NCI-H748 (cell line): ENCODE measurements around the gene SH3BP5.
A peak's percentile ranks its signal among the peaks of the same experiment; 100 is the strongest.

Experiments
- DNase-seq: peaks from one replicate; lab custom pipeline; 2025; ENCODE audit not compliant: unreplicated experiment; lab: John Stamatoyannopoulos, UW

Gene SH3BP5

DNA sequence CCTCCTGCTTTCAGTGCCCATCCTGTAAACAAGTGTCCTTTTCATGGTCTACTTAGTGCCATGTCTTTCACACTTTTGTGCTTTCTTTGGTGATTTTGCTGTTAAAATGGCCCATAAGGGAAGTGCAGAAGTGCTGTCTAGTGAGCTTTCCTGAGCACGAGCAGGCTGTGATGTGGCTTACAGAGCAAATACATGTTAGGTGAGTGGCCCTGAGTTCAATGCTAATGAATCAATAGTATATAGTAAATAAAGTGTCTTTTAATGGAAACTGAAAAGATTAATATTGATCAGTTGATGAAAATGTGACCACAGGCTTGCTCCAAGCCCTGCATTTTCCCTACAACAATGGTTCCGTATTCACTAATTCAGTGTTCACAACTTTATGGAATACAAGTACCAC lies 5.7 kb downstream of the SH3BP5 start:
- DNase-seq, result no peak

DNA sequence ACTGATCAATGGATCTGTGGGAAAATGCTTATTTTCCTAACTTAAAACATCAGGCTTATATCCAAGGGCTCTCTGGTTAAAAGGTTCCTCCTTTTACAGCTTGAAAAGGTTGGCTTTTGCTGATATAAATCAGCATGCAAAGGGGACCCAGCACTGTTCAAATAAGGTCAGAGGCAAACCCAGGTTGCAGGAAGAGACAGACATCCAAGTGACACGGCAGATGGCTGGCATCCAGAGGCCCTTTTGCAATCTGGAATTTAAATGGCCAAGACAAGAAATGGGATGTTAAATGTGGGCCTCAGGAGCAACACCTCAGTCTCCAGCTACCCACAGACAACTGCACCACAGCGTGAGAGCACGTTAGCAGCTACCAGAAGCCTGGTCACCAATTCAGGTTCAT lies 6.3 kb downstream of the SH3BP5 start:
- DNase-seq, result no peak

DNA sequence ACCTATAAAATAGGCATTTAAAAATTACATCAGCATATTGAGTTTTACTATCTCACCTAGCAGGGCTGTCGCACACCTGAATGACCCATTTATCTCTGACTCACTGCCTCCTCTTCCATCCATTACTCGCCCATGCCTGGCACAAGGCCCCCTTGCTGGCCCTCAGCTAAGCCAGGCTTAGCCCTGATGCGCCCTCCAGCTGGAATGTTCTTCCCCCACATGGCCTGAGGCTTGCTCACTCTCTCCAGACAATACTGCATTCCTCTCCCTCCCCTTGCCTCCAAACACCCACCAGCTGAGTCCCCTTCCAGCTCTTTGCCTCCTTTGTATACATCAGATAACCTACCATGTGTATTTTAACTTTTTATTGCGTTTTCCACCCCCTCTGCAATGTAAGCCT lies 7.2 kb downstream of the SH3BP5 start:
- no peak for DNase-seq

DNA sequence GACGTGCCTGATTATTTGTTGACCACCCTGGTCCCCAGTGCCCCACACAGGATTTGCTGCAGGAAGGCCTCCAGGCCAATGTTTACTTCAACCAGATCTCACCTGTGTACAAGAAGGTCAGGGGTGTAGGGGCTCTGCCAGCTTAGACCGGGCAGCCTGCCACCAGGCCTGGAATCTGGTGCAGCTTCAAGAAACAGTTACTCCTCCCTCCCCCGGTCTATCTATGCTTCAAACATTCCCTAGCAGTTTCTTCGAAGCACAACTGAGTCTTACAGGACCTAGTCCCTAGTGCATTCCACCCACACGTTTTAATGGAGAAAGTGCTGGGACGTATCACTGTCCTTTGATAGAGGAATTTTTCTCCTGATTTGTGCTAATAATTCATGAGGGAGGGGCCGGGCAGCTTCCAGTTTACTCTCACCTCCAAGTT lies 8.0 kb downstream of the SH3BP5 start:
- no peak for DNase-seq

DNA sequence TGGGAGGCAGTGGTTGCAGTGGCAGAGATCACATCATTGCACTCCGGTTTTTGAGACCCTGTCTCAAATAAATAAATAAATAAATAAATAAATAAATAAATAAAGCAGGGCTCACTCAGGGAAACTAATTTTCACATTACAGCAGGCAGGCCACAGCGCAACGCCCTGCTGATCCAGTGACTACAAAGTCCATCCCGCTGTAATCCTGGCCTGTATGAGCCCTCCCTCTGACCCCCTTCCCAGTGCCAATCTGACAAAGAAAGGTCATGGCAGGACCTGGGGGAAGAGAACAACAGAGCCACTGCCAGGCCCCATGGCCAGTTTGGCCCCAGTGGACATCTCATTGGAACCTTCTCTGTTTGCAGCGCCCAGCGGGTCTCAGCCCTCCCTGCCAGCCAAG lies 9.3 kb downstream of the SH3BP5 start:
- no peak for DNase-seq

DNA sequence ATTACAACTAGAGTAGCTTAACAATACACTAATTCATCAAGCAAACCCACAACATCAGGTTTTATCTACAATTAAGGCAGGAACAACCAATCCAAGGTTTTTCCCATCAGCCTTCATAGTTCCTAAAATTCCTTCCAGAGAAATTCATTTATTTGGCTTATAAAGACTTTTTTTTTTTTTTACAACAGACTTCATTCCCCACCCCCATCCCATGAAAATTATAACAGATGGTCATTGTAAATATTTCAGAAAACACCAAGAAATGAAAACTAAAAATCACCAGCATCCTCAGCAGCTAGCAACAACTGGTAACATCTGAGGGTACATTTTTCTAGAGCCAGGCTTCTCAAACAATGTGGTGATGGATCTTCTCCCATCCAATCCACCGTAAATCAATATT lies 11.0 kb downstream of the SH3BP5 start:
- DNase-seq, result no peak

DNA sequence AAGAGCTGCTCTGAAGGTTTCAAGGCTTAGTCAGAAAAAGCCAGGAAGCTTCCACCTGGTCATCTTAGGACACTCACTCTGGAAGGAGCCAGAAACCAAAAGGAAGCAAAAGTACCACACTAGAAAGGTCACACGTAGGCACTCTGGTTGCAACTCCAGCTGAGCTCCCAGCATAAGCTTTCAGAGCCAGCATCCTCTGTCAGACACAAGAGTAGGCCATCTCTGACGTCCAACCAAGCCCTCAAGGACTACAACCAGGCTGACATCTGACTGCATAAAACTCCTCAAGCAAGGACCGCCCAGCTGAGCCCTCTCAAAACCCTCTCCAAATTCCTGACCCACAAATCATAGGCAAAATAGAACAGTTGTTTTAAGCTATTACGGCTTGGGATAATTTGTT lies 12.8 kb downstream of the SH3BP5 start:
- peak; percentile 40 for DNase-seq

DNA sequence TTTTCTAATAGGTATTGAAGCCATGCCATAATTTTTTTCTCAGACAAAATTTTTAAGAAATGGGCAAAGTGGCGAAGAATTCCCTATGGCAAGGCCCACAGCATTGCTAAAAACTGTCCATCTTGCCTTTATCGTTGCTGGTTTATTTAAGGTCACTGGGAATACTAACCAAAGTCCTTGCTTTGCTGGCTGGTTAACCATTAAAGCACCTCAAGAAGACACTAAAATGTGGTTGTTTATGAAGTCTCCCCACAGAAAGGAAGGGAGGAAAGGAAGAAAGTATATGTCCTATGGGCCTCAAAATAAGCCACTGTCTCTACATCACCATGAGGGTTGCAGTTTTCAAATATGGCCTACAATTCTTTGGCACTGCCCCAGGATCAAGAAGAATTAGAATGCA lies 13.2 kb downstream of the SH3BP5 start:
- DNase-seq, result no peak

DNA sequence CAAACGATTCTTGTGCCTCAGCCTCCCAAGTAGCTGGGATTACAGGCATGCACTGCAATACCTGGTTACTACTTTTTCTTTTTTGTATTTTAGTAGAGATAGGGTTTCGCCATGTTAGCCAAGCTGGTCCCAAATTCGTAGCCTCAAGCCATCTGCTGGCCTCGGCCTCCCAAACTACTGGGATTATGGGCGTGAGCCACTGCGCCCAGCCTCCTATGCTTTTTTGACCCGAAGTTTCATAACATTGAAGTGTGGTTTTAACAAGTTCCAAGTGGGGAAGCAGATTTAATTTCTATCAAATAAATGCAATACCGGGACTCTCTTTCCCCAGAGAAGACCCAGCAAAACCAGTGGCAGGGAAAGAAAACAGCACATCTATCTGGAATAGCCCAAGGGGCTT lies 13.7 kb downstream of the SH3BP5 start:
- DNase-seq, result no peak

DNA sequence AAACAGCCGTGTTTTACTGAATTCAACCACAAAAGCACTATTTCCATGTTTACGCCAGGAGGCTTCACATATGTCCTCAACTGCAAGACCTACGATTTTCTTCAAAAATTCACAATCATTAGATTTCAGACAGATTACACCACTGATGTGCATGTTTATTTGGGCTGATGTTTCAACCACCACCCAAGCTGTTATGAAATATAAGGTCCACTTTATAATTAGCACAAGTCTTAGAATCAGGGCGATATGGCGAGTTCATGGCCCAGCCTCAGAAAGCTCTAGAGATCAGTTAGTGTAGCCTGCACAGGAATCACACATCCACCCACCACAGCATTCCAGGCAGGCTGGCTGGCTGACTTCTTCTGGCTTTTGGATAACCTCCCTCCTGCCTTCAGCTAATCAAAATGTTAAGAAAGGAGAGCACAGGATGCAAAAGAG lies 15.4 kb downstream of the SH3BP5 start:
- DNase-seq, result no peak

DNA sequence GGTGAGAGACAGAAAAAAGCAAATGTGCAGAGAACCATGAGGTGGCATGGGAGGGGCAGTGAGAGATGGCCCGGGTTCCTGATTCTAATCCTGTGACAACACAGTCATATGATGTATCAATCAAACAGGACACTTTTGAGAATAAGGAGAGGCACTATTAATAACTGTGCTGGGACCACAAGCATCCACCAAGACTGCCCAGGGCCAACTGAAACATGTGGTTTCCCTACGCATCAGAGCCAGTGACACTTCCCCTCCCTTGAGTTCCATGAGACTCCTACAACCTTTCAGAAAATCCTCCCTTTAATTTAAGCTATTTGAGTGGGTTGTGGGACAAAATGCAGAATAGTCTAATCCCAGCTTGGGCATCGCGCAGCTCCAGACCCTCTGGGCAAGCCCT lies 17.4 kb downstream of the SH3BP5 start:
- DNase-seq, result no peak

DNA sequence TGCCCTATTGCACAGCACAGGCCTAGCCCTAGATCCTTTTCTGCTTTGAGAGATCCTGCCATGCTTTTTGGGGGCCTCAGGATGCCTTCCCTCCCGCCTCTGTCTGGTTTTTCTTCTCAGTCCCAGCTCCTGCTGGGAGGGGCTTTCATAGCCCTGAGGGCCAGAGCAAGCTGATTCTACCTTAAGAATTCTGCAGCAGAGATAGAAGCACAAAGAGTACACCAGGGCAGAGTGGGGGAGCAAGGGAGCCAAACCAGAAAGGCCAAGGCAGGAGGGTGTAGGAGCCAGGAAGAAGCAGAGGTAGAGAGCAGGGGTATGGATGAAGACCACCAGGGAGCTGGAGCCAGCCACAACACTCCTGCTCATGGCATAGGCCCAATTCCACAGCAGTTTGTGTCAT lies 18.1 kb downstream of the SH3BP5 start:
- no peak for DNase-seq

DNA sequence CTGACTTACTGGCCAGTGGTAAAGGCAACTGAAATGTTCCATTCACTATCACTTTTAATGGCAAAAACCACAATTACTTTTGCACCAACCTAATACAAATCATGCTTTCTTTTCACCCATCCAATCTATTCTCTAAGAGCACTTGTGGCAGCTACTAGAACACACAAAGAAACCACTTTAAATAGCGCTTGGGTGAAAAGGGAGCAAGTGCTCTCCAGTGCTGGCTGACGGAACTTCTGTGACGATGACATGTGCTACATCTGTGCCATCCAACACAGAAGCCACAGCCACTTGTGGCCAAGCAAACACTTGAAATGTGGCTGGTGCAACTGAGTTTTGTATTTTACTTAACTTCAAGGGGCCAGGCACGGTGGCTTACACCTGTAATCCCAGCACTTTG lies 18.9 kb downstream of the SH3BP5 start:
- DNase-seq, result peak; percentile 4

DNA sequence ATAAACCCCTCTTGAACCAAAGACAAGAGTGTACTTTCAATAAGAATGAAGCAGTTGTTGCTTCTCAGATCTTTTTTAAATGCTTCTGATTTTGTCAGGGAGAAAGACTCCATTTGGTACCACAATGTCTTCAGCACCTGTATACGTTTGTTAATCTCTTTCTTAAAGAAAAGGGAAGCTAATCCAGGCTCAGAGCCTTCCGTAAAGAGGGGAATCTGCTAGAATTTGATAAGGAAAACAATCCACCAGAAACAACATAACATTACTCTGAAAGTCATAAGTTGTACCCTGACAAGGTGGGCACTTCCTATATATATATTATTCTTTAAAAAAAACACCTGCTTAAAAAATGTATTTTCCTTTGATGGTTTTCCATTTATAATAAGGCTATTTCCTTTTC lies 19.8 kb downstream of the SH3BP5 start:
- no peak for DNase-seq

DNA sequence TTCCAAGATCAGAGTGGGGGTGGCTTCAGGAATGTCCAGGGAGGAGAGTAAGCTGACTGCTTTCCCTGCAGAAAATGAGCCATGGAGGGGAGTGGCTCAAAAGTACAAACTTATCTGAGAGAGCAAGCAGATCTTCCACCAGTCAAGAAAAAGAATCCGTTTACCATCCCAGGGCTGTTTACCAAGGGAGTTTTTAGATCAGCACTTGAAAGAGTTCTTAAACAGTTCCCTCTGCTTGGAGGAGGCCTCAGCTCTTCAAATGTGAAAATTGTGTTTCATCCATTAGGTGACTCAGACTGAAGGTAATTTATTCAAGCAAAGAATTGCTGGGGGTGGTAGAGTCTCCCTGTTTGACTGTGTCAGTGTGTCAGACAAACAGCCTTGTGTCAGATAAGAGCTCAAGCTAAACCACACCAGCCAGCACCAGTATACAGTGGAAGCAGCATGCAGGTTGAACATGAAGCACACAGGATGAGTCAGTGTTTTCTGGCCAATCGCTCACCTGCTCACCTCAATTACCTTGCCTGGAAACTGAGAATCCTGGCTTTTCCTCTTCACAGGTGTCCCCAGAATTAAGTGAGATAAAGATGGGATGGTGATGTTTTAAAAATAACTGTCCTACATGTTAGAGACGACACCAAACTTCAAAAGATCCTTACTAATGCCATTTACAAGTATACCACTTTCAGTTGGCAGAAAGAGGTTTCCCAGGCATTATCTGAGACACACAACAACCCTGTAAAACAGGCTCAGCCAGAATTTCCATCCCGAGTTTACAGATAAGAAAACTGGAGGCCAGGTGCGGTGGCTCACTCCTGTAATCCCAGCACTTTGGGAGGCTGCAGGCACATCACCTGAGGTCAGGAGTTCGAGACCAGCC lies 21.7 kb downstream of the SH3BP5 start:
- no peak for DNase-seq

DNA sequence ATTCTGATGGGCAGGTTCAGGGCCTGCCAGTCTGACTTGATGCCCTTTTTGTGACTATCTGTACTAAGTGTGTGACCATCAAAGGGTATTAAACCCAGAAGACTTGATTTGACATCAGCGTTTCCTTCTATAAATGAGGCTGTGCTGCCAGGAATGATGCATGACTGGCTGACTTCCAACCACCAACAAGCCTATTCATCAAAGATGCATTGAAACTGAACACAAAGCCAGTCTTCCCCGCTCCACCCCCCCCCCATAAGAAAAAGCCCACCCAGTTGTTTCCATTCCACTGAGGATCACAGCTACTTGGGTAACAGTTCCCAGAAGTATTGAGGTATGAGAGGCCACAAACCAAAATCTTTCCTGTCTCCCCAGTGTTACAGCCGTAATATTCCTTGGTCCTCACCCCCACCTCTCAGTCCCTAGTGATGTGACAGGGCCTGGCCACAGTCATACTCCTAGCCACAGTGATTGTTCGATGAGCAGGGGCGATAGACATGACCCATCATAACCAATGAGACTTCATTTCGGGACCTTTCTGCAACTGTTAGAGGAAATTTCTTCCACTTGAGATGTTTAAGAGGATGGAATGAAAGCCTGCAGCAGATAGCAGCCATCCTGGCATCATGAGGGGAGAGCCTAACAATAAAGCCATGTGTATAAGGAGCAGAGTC lies 22.6 kb downstream of the SH3BP5 start:
- DNase-seq, result no peak

DNA sequence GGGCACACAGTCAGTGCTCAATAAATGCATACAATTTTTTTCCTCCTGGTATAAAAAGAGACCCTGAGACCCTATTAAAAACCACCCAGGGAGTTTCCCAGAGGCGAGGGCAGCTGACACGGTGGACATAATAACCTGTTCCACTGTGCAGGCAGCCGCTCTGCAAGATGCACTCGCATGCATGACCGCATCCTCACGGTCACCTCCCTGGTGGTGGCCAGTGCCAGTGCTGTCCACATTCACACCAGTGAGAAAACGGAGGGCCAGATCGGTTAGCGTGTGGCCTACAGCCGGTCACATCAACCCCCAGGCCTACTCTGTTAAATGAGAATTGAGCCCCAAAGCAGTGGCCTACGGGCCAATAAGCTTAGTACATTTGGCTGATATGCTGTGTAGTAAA lies 24.8 kb downstream of the SH3BP5 start:
- DNase-seq, result no peak

DNA sequence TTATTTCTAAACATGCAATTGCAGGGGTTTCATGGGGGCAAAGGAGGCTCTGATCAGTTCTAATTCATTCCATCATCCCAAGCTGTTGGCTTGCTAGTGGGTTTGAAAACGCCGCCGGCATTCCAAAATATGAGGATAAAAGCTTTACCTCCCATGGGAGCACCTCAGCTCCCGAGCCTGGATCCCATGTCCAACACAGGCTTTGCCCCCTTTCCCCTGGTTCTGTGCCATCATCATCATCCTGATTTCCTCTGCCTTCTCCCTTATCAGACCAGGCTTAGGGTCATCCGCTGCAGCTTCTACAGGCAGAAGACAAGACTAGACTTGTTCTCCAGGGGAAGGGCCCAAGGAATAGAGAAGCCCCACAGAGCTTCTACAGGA lies 25.4 kb downstream of the SH3BP5 start:
- DNase-seq, result no peak

DNA sequence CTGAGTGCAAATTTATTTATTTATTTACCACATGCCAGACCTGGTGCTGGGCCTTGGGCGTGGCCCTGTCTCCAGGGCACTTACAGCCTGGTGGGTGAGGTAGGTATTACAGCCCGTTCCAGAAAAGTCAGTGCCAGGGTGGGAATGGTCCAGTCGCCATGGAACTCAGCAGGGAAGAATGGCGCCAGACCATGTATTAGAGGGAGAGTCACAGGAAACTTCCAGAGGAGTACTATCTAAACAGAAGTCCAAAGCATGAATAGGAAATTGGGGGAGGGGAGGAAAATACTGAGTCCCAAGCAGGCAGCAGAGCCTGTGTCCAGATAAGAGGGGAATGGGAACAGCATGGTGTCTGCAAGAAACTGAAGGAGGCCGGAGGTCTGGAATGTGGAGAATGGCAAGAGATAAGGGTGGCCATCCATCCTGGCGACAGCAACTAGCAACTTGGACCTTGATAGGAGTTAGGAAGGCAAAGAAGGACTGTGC lies 27.0 kb downstream of the SH3BP5 start:
- DNase-seq, result peak; percentile 19

DNA sequence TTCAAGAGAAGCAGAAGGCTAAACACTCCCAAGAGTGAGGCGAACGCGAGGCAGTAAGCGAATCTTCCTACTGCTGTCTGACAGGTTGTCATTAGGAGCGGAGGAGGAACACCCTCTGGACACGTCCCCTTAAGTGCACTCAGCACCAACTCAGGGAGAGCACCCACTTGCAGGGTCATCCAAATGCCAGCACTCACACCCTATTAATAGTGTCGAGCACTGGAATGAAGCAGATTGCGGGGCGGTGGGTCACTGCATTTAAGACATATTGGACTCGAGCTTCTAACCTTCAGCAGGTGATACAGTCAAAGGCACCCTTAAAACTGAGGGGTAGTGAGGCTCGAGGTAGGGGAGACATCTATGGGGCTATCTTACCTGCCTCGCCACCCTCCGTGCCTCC lies 28.7 kb downstream of the SH3BP5 start:
- DNase-seq, result no peak

DNA sequence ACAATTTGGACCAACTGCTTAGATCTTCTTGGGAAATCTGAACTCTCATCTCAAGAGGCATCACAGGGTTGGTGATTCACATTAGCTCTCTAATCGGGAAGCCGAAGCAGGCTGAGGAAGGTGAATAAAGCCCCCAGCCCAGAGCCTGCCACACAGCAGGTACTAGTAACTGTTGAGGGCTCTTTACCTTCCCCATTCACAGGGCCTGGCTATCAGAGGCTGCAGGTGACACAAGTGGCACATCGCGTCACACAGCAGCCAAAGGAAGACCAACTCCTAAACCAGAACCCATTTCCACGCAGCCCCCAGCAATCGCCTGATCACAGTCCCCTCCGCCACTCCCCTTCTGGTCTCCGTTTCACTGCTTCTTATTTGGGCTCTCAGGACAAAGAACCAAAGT lies 29.2 kb downstream of the SH3BP5 start:
- DNase-seq, result no peak

DNA sequence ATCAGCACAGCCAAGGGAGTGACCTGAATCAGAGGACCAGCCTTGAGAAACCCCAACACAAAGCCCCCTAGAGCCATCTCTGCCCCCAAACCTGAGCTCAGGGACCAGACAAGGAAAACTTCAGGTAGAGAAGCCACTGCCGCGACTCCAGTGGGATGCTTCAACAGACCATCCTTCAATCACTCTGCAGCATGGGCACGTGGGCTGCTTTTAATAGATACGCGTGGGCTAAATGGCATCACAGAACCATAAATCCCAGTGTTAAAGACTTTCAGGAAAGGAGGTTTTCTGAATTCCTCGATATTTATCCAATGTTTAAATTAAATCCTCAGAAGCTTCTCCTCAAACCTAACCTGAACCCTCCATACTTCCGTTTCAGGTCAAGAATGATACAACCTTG lies 30.6 kb downstream of the SH3BP5 start:
- no peak for DNase-seq
